Measurements from ENCODE around the gene MARCHF5. TPM values are rescaled to one million over a fixed set of nuclear protein-coding genes. Genes with fewer than 3 reads are reported as not detected.

MARCHF5 gene
- total and polyA plus RNA-seq, 10 of the 15 experiments (the other 5 are each of a cell fraction or from before 2014, with no cell fraction given), result 4.8 to 46.8 (median 19.0) TPM

GRCh38 chr10:92263396-92263795, 27.6 kb upstream of the MARCHF5 start:
- no peak overlapping the region for H2AFZ ChIP-seq (ENCODE audit: control insufficient read depth, low read depth, low read length)
- CTCF ChIA-PET, result interaction anchor here (0.6 to 1.4 kb wide), 2 partner anchors 28 to 91 kb away, joined by 3 to 4 read pairs; partner anchors contain the start of genes CPEB3 and MARCHF5
- peaks cover 16% of the 10 kb centered on the region for H3K4me1 ChIP-seq (ENCODE audit: control insufficient read depth, insufficient read depth, low read length)
- intact Hi-C loops (cut with micrococcal nuclease; ENCODE audit: unreplicated experiment) (no loop called here), in situ Hi-C loops (cut with MboI) (no loop called here)
- no peak overlapping the region for H3K4me2 ChIP-seq (ENCODE audit: control insufficient read depth, insufficient read depth)
- H3K9ac ChIP-seq (ENCODE audit: control insufficient read depth, insufficient read depth, low read length), result no peak overlapping the region
- no peak for ATAC-seq
- BruUV-seq (replicated peaks), result no TSS peak
- H3K9me3 ChIP-seq (replicated peaks; ENCODE audit: control insufficient read depth, insufficient read depth, low read length), result no peaks in the 10 kb centered on the region
- no peaks in the 10 kb centered on the region for H4K20me1 ChIP-seq (ENCODE audit: control insufficient read depth, insufficient read depth)
- H3K27me3 ChIP-seq (replicated peaks in 1 of 2; ENCODE audit: control insufficient read depth in 2 of 2, insufficient read depth in 2 of 2, low read length in 1 of 2), result no peaks in the 10 kb centered on the region
- RAD21 ChIA-PET (ENCODE audit: unreplicated experiment), result no interaction called here
- no peak for FAIRE-seq
- no peaks in the 10 kb centered on the region for H3K36me3 ChIP-seq (ENCODE audit: control insufficient read depth in 2 of 2, insufficient read depth in 2 of 2, low read length in 1 of 2)
- SMC1A ChIA-PET (ENCODE audit: uncharacterized antibody, unreplicated experiment), result no interaction called here
- no peak overlapping the region for H3K4me3 ChIP-seq
- H3K79me2 ChIP-seq (ENCODE audit: control insufficient read depth, insufficient read depth, low read length), result no peaks in the 10 kb centered on the region
- DNase-seq (ENCODE audit: low read depth, low spot score), result no peak
- no peak overlapping the region for H3K27ac ChIP-seq (ENCODE audit: control insufficient read depth, insufficient read depth)
- WGBS (ENCODE audit: insufficient coverage, insufficient replicate concordance, low lambda C conversion rate, missing lambda C conversion rate), result 100% methylated on average over 2 of the region's 2 CpGs
- no peak for TF ChIP-seq FOS (IDR thresholded peaks at IDR 0.05; ENCODE audit: borderline replicate concordance, extremely low read depth, insufficient read length)
- TF ChIP-seq ZNF384 (IDR thresholded peaks at IDR 0.05; ENCODE audit: borderline replicate concordance, low read depth, low read length), result no peak
- no peak for TF ChIP-seq PKNOX1 (IDR thresholded peaks at IDR 0.05)
- no peak for TF ChIP-seq HSF1 (IDR thresholded peaks at IDR 0.05; ENCODE audit: low read depth, low read length)
- no peak for TF ChIP-seq TAF1 (IDR thresholded peaks at IDR 0.05; ENCODE audit: borderline replicate concordance, low read depth, low read length)
- no peak for TF ChIP-seq PRDM15 (CRISPR knock-in tag; IDR thresholded peaks at IDR 0.05)
- TF ChIP-seq USF2 (IDR thresholded peaks at IDR 0.05; ENCODE audit: borderline replicate concordance, low read depth, low read length), result no peak
- TF ChIP-seq NBN (IDR thresholded peaks at IDR 0.05), result no peak
- TF ChIP-seq RFX5 (IDR thresholded peaks at IDR 0.05; ENCODE audit: low read depth, low read length), result no peak
- no peak for TF ChIP-seq ZZZ3 (IDR thresholded peaks at IDR 0.05; ENCODE audit: control insufficient read depth, insufficient read length, low read depth)
- no peak for TF ChIP-seq SREBF2 (IDR thresholded peaks at IDR 0.05; ENCODE audit: low read length)
- no peak for TF ChIP-seq RELA (IDR thresholded peaks at IDR 0.05; ENCODE audit: borderline replicate concordance, partially characterized antibody)
- TF ChIP-seq BACH1 (IDR thresholded peaks at IDR 0.05; ENCODE audit: borderline replicate concordance), result no peak
- TF ChIP-seq NR2C2 (IDR thresholded peaks at IDR 0.05; ENCODE audit: borderline replicate concordance, control insufficient read depth, insufficient read length, low read depth), result no peak
- no peak for TF ChIP-seq CHD1 (IDR thresholded peaks at IDR 0.05; ENCODE audit: low read depth, low read length)
- TF ChIP-seq ATF2 (IDR thresholded peaks at IDR 0.05; ENCODE audit: low read length), result no peak
- TF ChIP-seq TARDBP (IDR thresholded peaks at IDR 0.05; ENCODE audit: borderline replicate concordance), result no peak
- POLR2A ChIA-PET, result no interaction called here

All from GM12878 (cell line).